Small intestine (tissue), 7 donors: ENCODE results near the gene GADD45A. TPM values are rescaled to one million over a fixed set of nuclear protein-coding genes. Genes with fewer than 3 reads are reported as not detected.

Source experiments
- DNase-seq, 2 donors: peaks; one replicate each; pipeline versions ENCODE4 v3.0.0 to v3.0.0-alpha.2; 2013
- FAIRE-seq: peaks from 2 replicates; lab custom pipeline; 2012; peaks lifted over from hg19 to GRCh38; lab: Jason Lieb, UNC
- H3K27ac ChIP-seq, 3 donors: one replicate each; pipeline ENCODE4 v1.5.1; 2013; ENCODE audit warnings: low read length in 2 of 3, mild to moderate bottlenecking in 2 of 3, control low read depth in 1 of 3, inconsistent platforms in 1 of 3, low read depth in 1 of 3, moderate library complexity in 1 of 3
- H3K27me3 ChIP-seq, 3 donors: one replicate each; pipeline ENCODE4 v1.6.1; 2013; ENCODE audit warnings: low read length in 3 of 3, inconsistent platforms in 1 of 3; ENCODE audit not compliant: control insufficient read depth in 3 of 3, insufficient read depth in 3 of 3
- H3K36me3 ChIP-seq, 3 donors: one replicate each; pipeline ENCODE4 v1.6.1; 2013; ENCODE audit warnings: low read length in 3 of 3, inconsistent platforms in 1 of 3, low read depth in 1 of 3, mild to moderate bottlenecking in 1 of 3, moderate library complexity in 1 of 3; ENCODE audit not compliant: control insufficient read depth in 3 of 3, insufficient read depth in 2 of 3
- H3K4me1 ChIP-seq, 3 donors: one replicate each; pipeline ENCODE4 v1.6.1; 2013; ENCODE audit warnings: low read length in 2 of 3, inconsistent platforms in 1 of 3, low read depth in 1 of 3, mild to moderate bottlenecking in 1 of 3, moderate library complexity in 1 of 3; ENCODE audit not compliant: control insufficient read depth in 3 of 3, insufficient read depth in 2 of 3
- H3K4me3 ChIP-seq, 3 donors: one replicate each; pipeline ENCODE4 v1.5.1; 2013; ENCODE audit warnings: low read length in 3 of 3, control low read depth in 1 of 3, inconsistent platforms in 1 of 3, low read depth in 1 of 3, mild to moderate bottlenecking in 1 of 3, moderate library complexity in 1 of 3
- H3K9me3 ChIP-seq, 2 donors: one replicate each; pipeline ENCODE4 v1.6.1; 2013; ENCODE audit warnings: low read depth in 1 of 2, low read length in 1 of 2; ENCODE audit not compliant: control insufficient read depth in 2 of 2, insufficient read depth in 1 of 2
- WGBS, 3 donors: extraction: QIAGEN DNeasy Blood & Tissue Kit; methylation state at CpG; one replicate each; pipeline ENCODE4 v1.1.7; 2013; 5-methylcytosine and 5-hydroxymethylcytosine counted together
- polyA plus RNA-seq, 4 donors: library from polyadenylated mRNA; stranded (reverse) in 3 of 4; unstranded in 1 of 4; fragments of 200-250 nt in 3 of 4; fragments of 120-200 nt in 1 of 4; gene quantifications; one replicate each; pipeline versions ENCODE4 v1.2.1 to v1.2.3, GENCODE V29; 2013
- donor health status: healthy with polysubstance abuse.
- donor health status: control.
- donor health status: control.
- donor health status: Bipolar disorder and iron deficiency.
- donor health status: healthy.

Gene GADD45A
- polyA plus RNA-seq, 4 donors, result 31.2 to 76.3 (median 50.9) TPM

- Histone ChIP-seq H3K27me3 (no peaks in the 10 kb centered on the region), H3K27ac (no peak overlapping the region), H3K4me1 (peaks cover 19 to 29% (median 24%) of the 10 kb centered on the region in 3 donors), H3K36me3 (peaks cover 0 to 27% (median 0%) of the 10 kb centered on the region in 3 donors), H3K9me3 (no peaks in the 10 kb centered on the region), H3K4me3 (no peak overlapping the region)
- DNase-seq, result no peak
- no peak for FAIRE-seq
- WGBS, 3 donors, result 96 to 97% (median 97%) methylated on average over 3 of the region's 3 CpGs
Observed at GRCh38 chr1:67737875-67738274, 52.9 kb downstream of the GADD45A start.

Other genes starting within 250 kb of the GADD45A start
- gene GNG12, start 148.3 kb downstream of the GADD45A start, polyA plus RNA-seq, result 100 to 1,000 TPM in 3 of 4 donors, 10 to 100 TPM in 1; 52.8 to 162 (median 126) TPM